Activated T-helper 2 cell treated with anti-CD3 and anti-CD28 coated beads, Interferon-gamma antibody, Interleukin-2, Interleukin-4, amounts not matched to agents 10 μg/mL and 5 μg/mL and 100 μg/mL, durations not matched to agents 14 hours and 24 hours and 36 hours (primary cell): ENCODE data around the gene MYBPHL. TPM values are rescaled to one million over a fixed set of nuclear protein-coding genes. Genes with fewer than 3 reads are reported as not detected.

ENCODE experiments used
- DNase-seq: peaks from one replicate; pipeline ENCODE4 v3.0.0; 2021; ENCODE audit warnings: low spot score
- H3K27ac Mint-ChIP-seq: one replicate; pipeline ENCODE4 v1.8.0; 2021; ENCODE audit warnings: mixed read lengths
- H3K27me3 Mint-ChIP-seq: one replicate; pipeline ENCODE4 v1.8.0; 2021; ENCODE audit warnings: low read depth, mixed read lengths
- H3K36me3 Mint-ChIP-seq: one replicate; pipeline ENCODE4 v1.8.0; 2021; ENCODE audit warnings: low read depth, mixed read lengths
- H3K4me1 Mint-ChIP-seq: one replicate; pipeline ENCODE4 v1.8.0; 2021; ENCODE audit warnings: low read depth, mixed read lengths
- H3K4me3 Mint-ChIP-seq: one replicate; pipeline ENCODE4 v1.8.0; 2021; ENCODE audit warnings: low read depth, mild to moderate bottlenecking, moderate library complexity, mixed read lengths
- H3K9me3 Mint-ChIP-seq: one replicate; pipeline ENCODE4 v1.8.0; 2021; ENCODE audit warnings: mixed read lengths
- intact Hi-C: fragments of 100-400 bp; cut with micrococcal nuclease; formaldehyde crosslinking; loops from one replicate; pipeline ENCODE4 v1.15.1; 2023
- total RNA-seq: library from RNA; stranded (reverse); gene quantifications from 2 replicates; pipeline ENCODE4 v1.2.3, GENCODE V29; 2022

MYBPHL gene
- total RNA-seq, 1 donor from 2014 or later: not detected

- intact Hi-C loops: loop anchor here (1.0 kb wide), 2 partner anchors 136 to 269 kb away; no protein-coding TSS in a partner anchor
- H3K36me3 Mint-ChIP-seq: no peaks in the 10 kb centered on the region
- DNase-seq: peak; percentile 74
- no peak overlapping the region for H3K4me3 Mint-ChIP-seq
- H3K4me1 Mint-ChIP-seq: no peaks in the 10 kb centered on the region
- H3K9me3 Mint-ChIP-seq: no peaks in the 10 kb centered on the region
- no peaks in the 10 kb centered on the region for H3K27me3 Mint-ChIP-seq
- no peak overlapping the region for H3K27ac Mint-ChIP-seq
Measured at GRCh38 chr1:109263597-109264378, 43.0 kb downstream of the MYBPHL start.

- DNase-seq: no peak
- intact Hi-C loops: loop anchor here (1.0 kb wide), 2 partner anchors 136 to 269 kb away; no protein-coding TSS in a partner anchor
- Mint-ChIP-seq H3K36me3 (no peaks in the 10 kb centered on the region), H3K27ac (no peak overlapping the region), H3K4me3 (no peak overlapping the region), H3K27me3 (no peaks in the 10 kb centered on the region), H3K9me3 (no peaks in the 10 kb centered on the region), H3K4me1 (no peaks in the 10 kb centered on the region)
Measured at GRCh38 chr1:109263234-109263596, 43.6 kb downstream of the MYBPHL start.

GRCh38 chr1:109262231-109263055 is 44.4 kb downstream of the MYBPHL start:
- Mint-ChIP-seq H3K27me3 (no peaks in the 10 kb centered on the region), H3K36me3 (no peaks in the 10 kb centered on the region), H3K27ac (no peak overlapping the region), H3K4me3 (no peak overlapping the region), H3K9me3 (no peaks in the 10 kb centered on the region), H3K4me1 (no peaks in the 10 kb centered on the region)
- intact Hi-C loops: loop anchor here (1.0 kb wide), 2 partner anchors 137 to 270 kb away; no protein-coding TSS in a partner anchor
- no peak for DNase-seq

- Mint-ChIP-seq H3K27ac (no peak overlapping the region), H3K36me3 (no peaks in the 10 kb centered on the region), H3K4me1 (no peaks in the 10 kb centered on the region), H3K9me3 (no peaks in the 10 kb centered on the region), H3K27me3 (no peaks in the 10 kb centered on the region), H3K4me3 (no peak overlapping the region)
- intact Hi-C loops: no loop called here
- no peak for DNase-seq
Measured at GRCh38 chr1:109261578-109261977, 45.2 kb downstream of the MYBPHL start.

- Mint-ChIP-seq H3K36me3 (no peaks in the 10 kb centered on the region), H3K4me1 (no peaks in the 10 kb centered on the region), H3K27me3 (no peaks in the 10 kb centered on the region), H3K9me3 (no peaks in the 10 kb centered on the region), H3K27ac (no peak overlapping the region), H3K4me3 (no peak overlapping the region)
- DNase-seq: no peak
- intact Hi-C loops: no loop called here
Measured at GRCh38 chr1:109261006-109261405, 45.8 kb downstream of the MYBPHL start.

- no peak overlapping the region for H3K4me3 Mint-ChIP-seq
- no peaks in the 10 kb centered on the region for H3K9me3 Mint-ChIP-seq
- DNase-seq: no peak
- no peaks in the 10 kb centered on the region for H3K36me3 Mint-ChIP-seq
- H3K27me3 Mint-ChIP-seq: peaks cover 2% of the 10 kb centered on the region
- no peaks in the 10 kb centered on the region for H3K4me1 Mint-ChIP-seq
- intact Hi-C loops: no loop called here
- H3K27ac Mint-ChIP-seq: no peak overlapping the region
Measured at GRCh38 chr1:109259674-109260557, 46.9 kb downstream of the MYBPHL start.

- Mint-ChIP-seq H3K36me3 (no peaks in the 10 kb centered on the region), H3K9me3 (no peaks in the 10 kb centered on the region), H3K27ac (no peak overlapping the region), H3K4me1 (no peaks in the 10 kb centered on the region), H3K4me3 (no peak overlapping the region), H3K27me3 (peaks cover 2% of the 10 kb centered on the region)
- intact Hi-C loops: no loop called here
- no peak for DNase-seq
Measured at GRCh38 chr1:109258481-109259466, 48.0 kb downstream of the MYBPHL start.

GRCh38 chr1:109257682-109258421 is 49.0 kb downstream of the MYBPHL start:
- H3K27ac Mint-ChIP-seq: no peak overlapping the region
- no peaks in the 10 kb centered on the region for H3K4me1 Mint-ChIP-seq
- intact Hi-C loops: no loop called here
- no peaks in the 10 kb centered on the region for H3K9me3 Mint-ChIP-seq
- H3K27me3 Mint-ChIP-seq: peaks cover 2% of the 10 kb centered on the region
- H3K4me3 Mint-ChIP-seq: no peak overlapping the region
- DNase-seq: no peak
- H3K36me3 Mint-ChIP-seq: no peaks in the 10 kb centered on the region

- no peak overlapping the region for H3K27ac Mint-ChIP-seq
- H3K4me1 Mint-ChIP-seq: no peaks in the 10 kb centered on the region
- no peaks in the 10 kb centered on the region for H3K9me3 Mint-ChIP-seq
- DNase-seq: no peak
- intact Hi-C loops: no loop called here
- H3K4me3 Mint-ChIP-seq: no peak overlapping the region
- H3K27me3 Mint-ChIP-seq: peaks cover 2% of the 10 kb centered on the region
- no peaks in the 10 kb centered on the region for H3K36me3 Mint-ChIP-seq
Measured at GRCh38 chr1:109256971-109257681, 49.7 kb downstream of the MYBPHL start.

- H3K4me3 Mint-ChIP-seq: no peak overlapping the region
- intact Hi-C loops: no loop called here
- no peak overlapping the region for H3K27ac Mint-ChIP-seq
- no peaks in the 10 kb centered on the region for H3K36me3 Mint-ChIP-seq
- no peaks in the 10 kb centered on the region for H3K4me1 Mint-ChIP-seq
- peaks cover 12% of the 10 kb centered on the region for H3K27me3 Mint-ChIP-seq
- H3K9me3 Mint-ChIP-seq: no peaks in the 10 kb centered on the region
- no peak for DNase-seq
Measured at GRCh38 chr1:109256085-109256484, 50.7 kb downstream of the MYBPHL start.

GRCh38 chr1:109255678-109256077 is 51.1 kb downstream of the MYBPHL start:
- Mint-ChIP-seq H3K4me3 (no peak overlapping the region), H3K36me3 (no peaks in the 10 kb centered on the region), H3K9me3 (no peaks in the 10 kb centered on the region), H3K27me3 (peaks cover 15% of the 10 kb centered on the region), H3K27ac (no peak overlapping the region), H3K4me1 (no peaks in the 10 kb centered on the region)
- intact Hi-C loops: no loop called here
- DNase-seq: no peak
